Amniotic stem cell (primary cell): ENCODE results near the gene POLA1.

Experiments
- DNase-seq: peaks from one replicate; lab custom pipeline; 2025; lab: John Stamatoyannopoulos, UW

POLA1 gene

GRCh38 chrX:24877854-24878650 lies 184.3 kb downstream of the POLA1 start:
- no peak for DNase-seq

- DNase-seq, result no peak
Measured at GRCh38 chrX:24879679-24880078, 186.0 kb downstream of the POLA1 start.

DNA sequence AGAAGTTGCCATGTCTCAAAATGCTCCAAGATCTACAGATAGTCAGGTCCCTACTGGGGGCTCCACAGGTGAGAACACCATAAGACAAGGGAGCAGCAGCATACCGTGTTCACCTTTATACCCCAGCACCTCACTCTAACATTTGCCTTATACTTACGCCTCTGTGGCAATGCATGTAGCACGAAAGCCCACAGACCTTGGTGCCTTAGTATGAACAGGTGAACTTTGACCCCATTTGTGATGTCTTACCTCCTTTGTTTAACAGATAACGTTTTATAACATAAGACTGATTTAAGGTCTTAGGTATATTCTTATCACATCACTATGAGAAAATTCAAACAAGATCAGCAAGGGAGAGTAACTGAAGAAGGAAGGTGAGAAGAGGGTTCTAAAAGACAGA lies 193.2 kb downstream of the POLA1 start:
- DNase-seq, result no peak

- DNase-seq, result no peak
Measured at GRCh38 chrX:24890677-24891076, 197.0 kb downstream of the POLA1 start.

- DNase-seq, result no peak
Measured at GRCh38 chrX:24899391-24899790, 205.7 kb downstream of the POLA1 start.

GRCh38 chrX:24900234-24900633 lies 206.5 kb downstream of the POLA1 start:
- DNase-seq, result no peak

- DNase-seq, result no peak
Measured at GRCh38 chrX:24902806-24903205, 209.1 kb downstream of the POLA1 start.

DNA sequence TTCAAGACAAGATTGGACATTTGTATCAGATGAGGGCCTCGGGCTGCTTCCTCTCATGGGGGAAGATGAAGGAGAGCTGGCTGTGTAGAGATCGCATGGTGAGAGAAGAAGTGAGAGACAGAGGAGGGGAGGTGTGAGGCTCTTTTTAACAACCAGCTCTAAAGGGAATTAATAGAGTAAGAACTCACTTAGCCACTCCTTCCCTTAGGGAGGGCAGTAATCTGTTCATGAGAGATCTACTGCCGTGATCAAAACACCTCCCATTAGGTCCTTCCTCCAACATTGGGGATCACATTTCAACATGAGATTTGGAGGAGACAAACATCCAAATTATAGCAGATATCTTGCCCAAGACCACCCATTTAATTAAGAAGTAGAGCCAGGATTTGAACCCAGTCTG lies 225.0 kb downstream of the POLA1 start:
- DNase-seq, result no peak

DNA sequence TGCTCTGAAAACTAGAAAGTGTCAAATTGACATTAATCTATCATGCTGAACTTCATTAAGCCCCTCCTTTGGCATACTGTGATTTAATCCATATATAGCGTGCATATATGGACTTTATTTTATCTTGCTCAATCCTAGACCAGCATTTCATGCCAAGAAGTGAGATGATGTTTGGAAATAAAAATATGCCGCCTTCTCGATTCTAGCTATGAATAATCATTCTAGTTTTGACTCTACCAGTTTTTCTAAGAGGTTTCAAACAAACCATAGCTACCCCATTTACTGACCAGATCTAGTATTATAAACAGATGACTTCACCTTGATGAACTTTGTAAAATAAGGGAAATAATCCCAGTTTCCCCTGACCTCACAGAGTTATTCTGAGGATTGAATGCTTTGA lies 227.1 kb downstream of the POLA1 start:
- DNase-seq, result no peak

DNA sequence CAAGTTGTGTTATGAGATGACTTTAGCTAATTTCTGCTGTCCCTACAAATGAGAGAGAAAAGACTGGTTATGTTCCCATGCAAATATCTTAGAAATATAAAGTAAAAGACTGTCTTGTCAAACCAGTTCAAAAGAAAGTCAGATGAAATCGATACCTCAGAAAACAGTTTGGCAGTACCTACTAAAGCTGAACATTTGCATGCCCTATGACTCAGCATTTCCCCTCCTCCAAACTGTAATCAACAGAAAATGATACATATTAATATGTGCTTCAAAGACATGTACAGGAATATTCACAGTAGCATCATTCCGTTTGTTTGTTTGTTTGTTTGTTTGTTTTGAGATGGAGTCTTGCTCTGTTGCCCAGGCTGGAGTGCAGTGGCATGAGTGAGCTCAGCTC lies 231.7 kb downstream of the POLA1 start:
- no peak for DNase-seq

DNA sequence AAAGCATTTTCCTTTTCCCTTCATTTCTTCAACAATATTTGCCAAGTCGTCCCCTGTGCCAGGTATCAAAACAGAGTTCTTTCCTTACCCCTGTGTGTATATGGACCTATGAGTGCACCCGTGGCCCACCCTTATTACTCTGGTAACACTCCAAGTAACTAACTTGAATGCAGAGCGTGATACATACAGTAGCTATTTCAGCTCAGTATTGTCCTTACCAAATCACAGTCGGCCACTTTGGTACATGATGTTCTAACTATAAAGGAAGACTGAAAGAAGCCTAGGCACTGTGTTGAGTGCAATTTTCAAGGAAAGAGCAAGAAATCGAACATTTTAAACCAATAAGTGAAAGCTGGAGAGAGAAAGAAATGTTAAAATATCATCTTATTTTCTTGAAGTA lies 233.7 kb downstream of the POLA1 start:
- no peak for DNase-seq

- DNase-seq, result no peak
Measured at GRCh38 chrX:24928114-24928513, 234.4 kb downstream of the POLA1 start.

DNA sequence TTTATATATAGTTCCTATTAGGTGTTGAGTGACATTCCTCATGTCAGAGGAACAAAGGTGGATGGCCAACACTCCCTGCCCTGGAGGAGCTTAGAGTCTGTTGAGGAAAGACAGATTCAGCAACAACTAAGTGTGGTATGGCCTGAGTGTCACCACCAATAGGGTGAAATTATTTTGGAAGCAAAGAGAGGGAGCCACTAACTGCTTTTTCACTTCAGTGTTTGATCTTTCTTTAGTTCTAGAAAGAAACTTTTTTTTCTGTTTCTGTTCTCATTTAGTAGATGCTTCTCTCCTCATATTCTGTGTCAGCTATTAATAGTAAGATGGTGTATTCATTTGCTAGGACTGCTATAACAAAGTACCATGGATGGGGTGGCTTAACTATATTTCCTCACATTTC lies 240.6 kb downstream of the POLA1 start:
- no peak for DNase-seq

GRCh38 chrX:24945009-24945408 lies 251.3 kb downstream of the POLA1 start:
- DNase-seq, result no peak

GRCh38 chrX:24946369-24946768 lies 252.7 kb downstream of the POLA1 start:
- no peak for DNase-seq

DNA sequence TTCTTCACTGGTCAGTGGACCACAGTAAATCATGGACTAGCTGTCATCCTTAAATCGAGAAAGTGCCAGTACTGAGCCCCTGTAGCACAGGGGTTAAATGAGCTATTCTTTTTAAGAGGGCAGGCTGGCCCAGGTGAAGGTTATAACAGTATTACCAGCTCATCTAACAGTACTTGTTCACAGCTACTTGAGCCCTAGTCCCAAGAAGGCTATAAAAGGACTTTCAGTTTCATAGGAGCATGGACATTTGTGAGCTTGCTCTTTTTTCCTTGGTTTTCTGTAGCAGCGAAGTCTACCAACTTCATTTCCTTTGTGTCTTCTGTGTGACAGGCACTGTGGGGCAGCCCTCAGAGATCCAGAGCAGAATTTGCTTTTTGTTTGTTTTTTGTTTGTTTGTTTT lies 261.0 kb downstream of the POLA1 start:
- DNase-seq, result no peak

DNA sequence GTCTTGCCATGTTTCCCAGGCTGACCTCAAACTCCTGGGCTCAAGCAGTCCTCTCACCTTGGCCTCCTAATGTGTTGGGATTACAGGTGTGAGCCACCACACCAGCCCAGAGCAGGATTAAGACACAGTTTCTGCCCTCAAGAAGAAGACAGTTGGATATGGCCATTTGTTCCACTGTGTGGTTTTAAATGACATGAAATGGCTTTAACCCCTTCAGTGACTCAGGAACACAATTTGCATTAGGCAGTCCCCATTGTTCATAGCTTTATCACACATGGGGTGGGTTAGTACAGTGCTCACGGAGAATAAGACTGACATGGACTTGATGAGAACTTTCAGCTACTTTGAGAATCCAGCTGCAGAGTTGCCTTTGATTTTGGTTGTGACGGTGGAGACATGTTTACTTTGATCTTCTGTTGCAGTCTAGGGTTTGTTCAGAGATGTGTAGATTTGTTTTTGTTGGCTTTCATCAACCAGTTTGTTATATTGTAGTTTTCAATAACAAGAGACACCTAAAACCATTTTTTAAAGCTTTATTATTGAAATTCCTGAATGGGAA lies 261.7 kb downstream of the POLA1 start:
- DNase-seq, result no peak

DNA sequence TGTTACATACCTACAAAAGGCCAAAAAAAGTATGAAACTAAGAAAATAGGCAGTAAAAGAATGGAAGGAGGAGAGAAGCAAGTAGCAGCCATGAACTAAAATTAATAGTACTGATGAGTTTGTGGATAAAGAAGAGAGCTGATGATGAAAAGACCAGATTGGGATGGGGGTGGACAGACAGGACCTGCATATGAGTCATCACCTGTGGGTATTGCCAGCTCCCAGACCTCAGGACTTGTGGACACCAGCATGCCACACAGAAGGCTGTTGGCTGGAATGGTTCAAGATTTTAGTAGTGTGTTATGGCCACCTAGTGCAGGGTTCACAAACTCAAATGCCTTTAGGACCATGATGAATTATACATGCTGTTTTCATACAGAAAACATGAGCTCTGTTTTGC lies 263.1 kb downstream of the POLA1 start:
- no peak for DNase-seq

GRCh38 chrX:24961809-24962208 lies 268.1 kb downstream of the POLA1 start:
- no peak for DNase-seq

DNA sequence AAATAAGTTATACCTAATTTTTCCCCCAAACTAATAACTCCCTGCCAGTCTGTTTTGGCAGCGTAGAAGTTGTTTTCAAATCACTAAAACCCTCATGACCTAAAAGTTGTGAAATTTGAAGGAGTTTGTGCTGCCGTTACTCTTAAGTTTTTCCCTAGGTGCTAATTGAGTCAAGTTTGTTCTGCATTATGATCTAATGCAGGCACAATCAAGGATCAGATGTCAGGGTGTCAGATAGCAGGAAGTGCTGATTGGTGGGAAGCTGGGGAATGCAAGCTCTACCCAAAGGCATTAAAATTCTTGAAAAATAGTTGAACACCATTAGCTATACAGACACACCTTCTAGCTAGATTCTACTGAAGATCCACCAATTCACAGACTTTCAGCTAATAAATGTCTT lies 270.1 kb downstream of the POLA1 start:
- DNase-seq, result no peak

GRCh38 chrX:24965372-24965771 lies 271.7 kb downstream of the POLA1 start:
- DNase-seq, result no peak

DNA sequence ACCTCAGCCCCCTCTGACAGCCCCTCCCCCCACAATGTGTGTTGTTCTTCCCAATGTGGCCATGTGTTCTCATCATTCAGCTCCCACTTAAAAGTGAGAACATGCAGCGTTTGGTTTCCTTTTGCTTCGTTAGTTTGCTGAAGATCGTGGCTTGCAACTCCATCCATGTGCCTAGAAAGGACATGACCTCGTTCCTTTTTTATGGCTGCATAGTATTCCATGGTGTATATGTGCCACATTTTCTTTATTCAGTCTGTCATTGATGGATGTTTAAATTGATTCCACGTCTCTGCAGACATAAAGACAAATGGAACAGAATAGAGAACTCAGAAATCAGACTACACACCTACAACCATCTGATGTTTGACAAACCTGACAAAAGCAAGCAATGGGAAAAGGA lies 276.1 kb downstream of the POLA1 start:
- no peak for DNase-seq

- no peak for DNase-seq
Measured at GRCh38 chrX:24979081-24979480, 285.4 kb downstream of the POLA1 start.

GRCh38 chrX:24981030-24981429 lies 287.3 kb downstream of the POLA1 start:
- no peak for DNase-seq
